PC-3 (cell line): Measurements from ENCODE around the gene PRKN.

Experiments
- EZH2 ChIP-seq: fragments of 300-600 bp; sonication (generic); IDR thresholded peaks from one replicate; pipeline ENCODE4 v1.6.1; 2017; ENCODE audit warnings: antibody characterized with exemption, mild to moderate bottlenecking, low read length; ENCODE audit not compliant: unreplicated experiment
- TF ChIP-seq, protein P1 (sequence below): fragments of 300-600 bp; sonication (generic); conservative IDR thresholded peaks from 2 replicates; pipeline ENCODE4 v1.5.1; 2017; ENCODE audit warnings: antibody characterized with exemption, low read depth, mild to moderate bottlenecking, low read length

DNA sequence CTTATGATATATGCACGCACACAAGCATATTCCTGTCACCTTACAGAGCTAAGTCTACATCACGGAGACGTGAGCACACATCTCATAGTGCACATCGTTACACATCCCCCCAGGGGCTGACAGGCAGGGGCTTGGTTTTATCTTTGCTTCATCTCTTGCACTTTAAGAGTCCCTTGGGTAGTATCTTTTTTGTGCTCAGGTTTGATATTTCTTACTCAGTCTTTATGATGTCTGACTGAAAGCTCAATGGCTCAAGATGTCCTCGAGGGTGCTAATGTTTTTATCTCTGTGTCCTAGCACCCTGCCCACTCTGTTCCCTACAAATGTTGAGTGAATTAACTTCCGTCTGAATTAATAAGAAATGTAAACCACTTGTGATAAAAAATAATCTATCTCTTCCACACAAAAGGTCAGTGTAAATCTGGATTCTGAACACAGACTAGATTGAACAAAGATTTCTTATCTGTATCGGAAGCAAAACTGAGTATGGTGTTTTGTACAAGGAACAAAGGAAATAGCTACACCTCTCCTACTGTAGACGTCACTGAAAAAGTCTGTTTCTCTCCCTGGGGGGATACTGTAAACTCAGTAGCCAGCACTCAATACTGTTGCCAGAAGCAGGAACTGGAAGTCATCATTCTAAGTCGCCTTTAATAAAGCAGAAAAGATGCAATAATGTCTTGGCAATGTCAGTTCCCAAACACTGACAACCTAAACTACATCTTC, 195.1 kb downstream of the PRKN start:
- TF ChIP-seq, protein P1, sequence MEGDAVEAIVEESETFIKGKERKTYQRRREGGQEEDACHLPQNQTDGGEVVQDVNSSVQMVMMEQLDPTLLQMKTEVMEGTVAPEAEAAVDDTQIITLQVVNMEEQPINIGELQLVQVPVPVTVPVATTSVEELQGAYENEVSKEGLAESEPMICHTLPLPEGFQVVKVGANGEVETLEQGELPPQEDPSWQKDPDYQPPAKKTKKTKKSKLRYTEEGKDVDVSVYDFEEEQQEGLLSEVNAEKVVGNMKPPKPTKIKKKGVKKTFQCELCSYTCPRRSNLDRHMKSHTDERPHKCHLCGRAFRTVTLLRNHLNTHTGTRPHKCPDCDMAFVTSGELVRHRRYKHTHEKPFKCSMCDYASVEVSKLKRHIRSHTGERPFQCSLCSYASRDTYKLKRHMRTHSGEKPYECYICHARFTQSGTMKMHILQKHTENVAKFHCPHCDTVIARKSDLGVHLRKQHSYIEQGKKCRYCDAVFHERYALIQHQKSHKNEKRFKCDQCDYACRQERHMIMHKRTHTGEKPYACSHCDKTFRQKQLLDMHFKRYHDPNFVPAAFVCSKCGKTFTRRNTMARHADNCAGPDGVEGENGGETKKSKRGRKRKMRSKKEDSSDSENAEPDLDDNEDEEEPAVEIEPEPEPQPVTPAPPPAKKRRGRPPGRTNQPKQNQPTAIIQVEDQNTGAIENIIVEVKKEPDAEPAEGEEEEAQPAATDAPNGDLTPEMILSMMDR, result no peak
- TF ChIP-seq EZH2, result no peak
